GM12872 (cell line): ENCODE measurements around the gene TELO2.

Experiments
- CTCF ChIP-seq: IDR thresholded peaks from 3 replicates; pipeline ENCODE4 v1.5.1; 2011; ENCODE audit warnings: low read depth, mild to moderate bottlenecking, low read length, moderate library complexity; ENCODE audit not compliant: insufficient read depth

TELO2 gene

GRCh38 chr16:1548233-1548632 is 55.1 kb downstream of the TELO2 start:
- TF ChIP-seq CTCF = no peak

GRCh38 chr16:1548727-1549126 is 55.6 kb downstream of the TELO2 start:
- no peak for TF ChIP-seq CTCF

- TF ChIP-seq CTCF = no peak
Measured at GRCh38 chr16:1550069-1550468, 56.9 kb downstream of the TELO2 start.

GRCh38 chr16:1550696-1551095 is 57.5 kb downstream of the TELO2 start:
- no peak for TF ChIP-seq CTCF

- no peak for TF ChIP-seq CTCF
Measured at GRCh38 chr16:1551166-1551565, 58.0 kb downstream of the TELO2 start.

- no peak for TF ChIP-seq CTCF
Measured at GRCh38 chr16:1552129-1552528, 59.0 kb downstream of the TELO2 start.

GRCh38 chr16:1553946-1554825 is 61.0 kb downstream of the TELO2 start:
- no peak for TF ChIP-seq CTCF
